Measurements from ENCODE around the gene USP44.

Gene USP44

GRCh38 chr12:95515197-95515596 is 36.1 kb downstream of the USP44 start:
- H3K27ac ChIP-seq (ENCODE audit: low read depth, low read length) = no peak overlapping the region

GRCh38 chr12:95513599-95513998 is 37.7 kb downstream of the USP44 start:
- Histone ChIP-seq H3K27me3 (ENCODE audit: insufficient read depth, low read length, poor library complexity) (no peaks in the 10 kb centered on the region), H4K8ac (ENCODE audit: low read depth, low read length) (no peak overlapping the region), H3K4me2 (ENCODE audit: low read length) (no peak overlapping the region), H3K9ac (ENCODE audit: low read length) (no peak overlapping the region), H3K27ac (ENCODE audit: low read depth, low read length) (no peak overlapping the region), H3K4me1 (ENCODE audit: control insufficient read depth, low read depth, low read length) (peaks cover 3% of the 10 kb centered on the region), H3K79me2 (ENCODE audit: control insufficient read depth, insufficient read depth, low read length) (no peaks in the 10 kb centered on the region), H3K36me3 (ENCODE audit: control insufficient read depth, insufficient read depth, low read length) (peaks cover 3% of the 10 kb centered on the region), H2BK15ac (replicated peaks; ENCODE audit: low read depth) (no peak overlapping the region), H3K23ac (ENCODE audit: low read length) (no peak overlapping the region), H2BK5ac (ENCODE audit: low read length) (no peak overlapping the region), H2AK5ac (ENCODE audit: low read length) (no peak overlapping the region), H3K18ac (ENCODE audit: low read length) (no peak overlapping the region), H2BK120ac (ENCODE audit: low read depth, low read length) (no peak overlapping the region), H4K5ac (ENCODE audit: low read length) (no peak overlapping the region), H3K4ac (ENCODE audit: low read depth, low read length) (no peak overlapping the region), H3K79me1 (ENCODE audit: low read length) (peaks cover 2% of the 10 kb centered on the region), H3K56ac (ENCODE audit: low read length) (no peak overlapping the region), H3K4me3 (ENCODE audit: low read length) (no peak overlapping the region)
- no peak for DNase-seq
- WGBS (ENCODE audit: extremely low coverage, insufficient coverage, low lambda C conversion rate) = no CpG with 5 or more reads among the region's 5 CpGs

More at GRCh38 chr12:95515197-95515596, 36.1 kb downstream of the USP44 start:
- no peaks in the 10 kb centered on the region for H3K27me3 ChIP-seq (ENCODE audit: insufficient read depth, low read length, poor library complexity)
- no peak overlapping the region for H2AK5ac ChIP-seq (ENCODE audit: low read length)
- H3K4me3 ChIP-seq (ENCODE audit: low read length) = no peak overlapping the region
- H2BK5ac ChIP-seq (ENCODE audit: low read length) = no peak overlapping the region
- no peak overlapping the region for H4K8ac ChIP-seq (ENCODE audit: low read depth, low read length)
- no peak overlapping the region for H2BK15ac ChIP-seq (replicated peaks; ENCODE audit: low read depth)
- no peak overlapping the region for H3K18ac ChIP-seq (ENCODE audit: low read length)
- peaks cover 3% of the 10 kb centered on the region for H3K36me3 ChIP-seq (ENCODE audit: control insufficient read depth, insufficient read depth, low read length)
- no CpG with 5 or more reads among the region's 3 CpGs for WGBS (ENCODE audit: extremely low coverage, insufficient coverage, low lambda C conversion rate)
- H3K9ac ChIP-seq (ENCODE audit: low read length) = no peak overlapping the region
- no peak overlapping the region for H3K4me2 ChIP-seq (ENCODE audit: low read length)
- H4K5ac ChIP-seq (ENCODE audit: low read length) = no peak overlapping the region
- DNase-seq = no peak
- H3K23ac ChIP-seq (ENCODE audit: low read length) = no peak overlapping the region
- peaks cover 3% of the 10 kb centered on the region for H3K4me1 ChIP-seq (ENCODE audit: control insufficient read depth, low read depth, low read length)
- H3K56ac ChIP-seq (ENCODE audit: low read length) = no peak overlapping the region
- H3K79me2 ChIP-seq (ENCODE audit: control insufficient read depth, insufficient read depth, low read length) = no peaks in the 10 kb centered on the region
- H3K4ac ChIP-seq (ENCODE audit: low read depth, low read length) = no peak overlapping the region
- no peak overlapping the region for H2BK120ac ChIP-seq (ENCODE audit: low read depth, low read length)
- H3K79me1 ChIP-seq (ENCODE audit: low read length) = peaks cover 2% of the 10 kb centered on the region

- Histone ChIP-seq H3K4me2 (ENCODE audit: low read length) (no peak overlapping the region), H3K4me1 (ENCODE audit: control insufficient read depth, low read depth, low read length) (peaks cover 3% of the 10 kb centered on the region), H3K79me1 (ENCODE audit: low read length) (peaks cover 2% of the 10 kb centered on the region), H2BK5ac (ENCODE audit: low read length) (no peak overlapping the region), H2BK15ac (replicated peaks; ENCODE audit: low read depth) (no peak overlapping the region), H3K27me3 (ENCODE audit: insufficient read depth, low read length, poor library complexity) (no peaks in the 10 kb centered on the region), H3K56ac (ENCODE audit: low read length) (no peak overlapping the region), H4K8ac (ENCODE audit: low read depth, low read length) (no peak overlapping the region), H4K5ac (ENCODE audit: low read length) (no peak overlapping the region), H3K4me3 (ENCODE audit: low read length) (no peak overlapping the region), H3K18ac (ENCODE audit: low read length) (no peak overlapping the region), H3K79me2 (ENCODE audit: control insufficient read depth, insufficient read depth, low read length) (no peaks in the 10 kb centered on the region), H3K23ac (ENCODE audit: low read length) (no peak overlapping the region), H3K36me3 (ENCODE audit: control insufficient read depth, insufficient read depth, low read length) (peaks cover 5% of the 10 kb centered on the region), H2AK5ac (ENCODE audit: low read length) (no peak overlapping the region), H3K27ac (ENCODE audit: low read depth, low read length) (no peak overlapping the region), H3K9ac (ENCODE audit: low read length) (no peak overlapping the region), H3K4ac (ENCODE audit: low read depth, low read length) (no peak overlapping the region), H2BK120ac (ENCODE audit: low read depth, low read length) (no peak overlapping the region)
- DNase-seq = no peak
- WGBS (ENCODE audit: extremely low coverage, insufficient coverage, low lambda C conversion rate) = no CpG with 5 or more reads among the region's 1 CpG
Measured at GRCh38 chr12:95511977-95512376, 39.3 kb downstream of the USP44 start.

- H3K9ac ChIP-seq (ENCODE audit: low read length) = no peak overlapping the region
- H4K8ac ChIP-seq (ENCODE audit: low read depth, low read length) = no peak overlapping the region
- H3K27ac ChIP-seq (ENCODE audit: low read depth, low read length) = no peak overlapping the region
- WGBS (ENCODE audit: extremely low coverage, insufficient coverage, low lambda C conversion rate) = no CpG with 5 or more reads among the region's 3 CpGs
- no peaks in the 10 kb centered on the region for H3K27me3 ChIP-seq (ENCODE audit: insufficient read depth, low read length, poor library complexity)
- H3K4me1 ChIP-seq (ENCODE audit: control insufficient read depth, low read depth, low read length) = peaks cover 3% of the 10 kb centered on the region
- H2BK15ac ChIP-seq (replicated peaks; ENCODE audit: low read depth) = no peak overlapping the region
- no peak overlapping the region for H3K56ac ChIP-seq (ENCODE audit: low read length)
- H3K36me3 ChIP-seq (ENCODE audit: control insufficient read depth, insufficient read depth, low read length) = peaks cover 5% of the 10 kb centered on the region
- no peak overlapping the region for H2BK120ac ChIP-seq (ENCODE audit: low read depth, low read length)
- H3K23ac ChIP-seq (ENCODE audit: low read length) = no peak overlapping the region
- no peak overlapping the region for H3K18ac ChIP-seq (ENCODE audit: low read length)
- no peak for DNase-seq
- H3K79me1 ChIP-seq (ENCODE audit: low read length) = peaks cover 2% of the 10 kb centered on the region
- no peak overlapping the region for H2BK5ac ChIP-seq (ENCODE audit: low read length)
- H3K4me3 ChIP-seq (ENCODE audit: low read length) = no peak overlapping the region
- no peak overlapping the region for H3K4me2 ChIP-seq (ENCODE audit: low read length)
- no peak overlapping the region for H4K5ac ChIP-seq (ENCODE audit: low read length)
- no peak overlapping the region for H3K4ac ChIP-seq (ENCODE audit: low read depth, low read length)
- H3K79me2 ChIP-seq (ENCODE audit: control insufficient read depth, insufficient read depth, low read length) = no peaks in the 10 kb centered on the region
- no peak overlapping the region for H2AK5ac ChIP-seq (ENCODE audit: low read length)
Measured at GRCh38 chr12:95509300-95509699, 42.0 kb downstream of the USP44 start.

- Histone ChIP-seq H3K56ac (ENCODE audit: low read length) (no peak overlapping the region), H3K4me3 (ENCODE audit: low read length) (no peak overlapping the region), H3K23ac (ENCODE audit: low read length) (no peak overlapping the region), H2AK5ac (ENCODE audit: low read length) (no peak overlapping the region), H3K79me1 (ENCODE audit: low read length) (peaks cover 6% of the 10 kb centered on the region), H3K4me1 (ENCODE audit: control insufficient read depth, low read depth, low read length) (peaks cover 2% of the 10 kb centered on the region), H3K4me2 (ENCODE audit: low read length) (no peak overlapping the region), H2BK15ac (replicated peaks; ENCODE audit: low read depth) (no peak overlapping the region), H4K8ac (ENCODE audit: low read depth, low read length) (no peak overlapping the region), H3K79me2 (ENCODE audit: control insufficient read depth, insufficient read depth, low read length) (peaks cover 3% of the 10 kb centered on the region), H2BK120ac (ENCODE audit: low read depth, low read length) (no peak overlapping the region), H3K18ac (ENCODE audit: low read length) (no peak overlapping the region), H2BK5ac (ENCODE audit: low read length) (no peak overlapping the region), H3K36me3 (ENCODE audit: control insufficient read depth, insufficient read depth, low read length) (peaks cover 7% of the 10 kb centered on the region), H3K27ac (ENCODE audit: low read depth, low read length) (no peak overlapping the region), H3K9ac (ENCODE audit: low read length) (no peak overlapping the region), H4K5ac (ENCODE audit: low read length) (no peak overlapping the region), H3K27me3 (ENCODE audit: insufficient read depth, low read length, poor library complexity) (no peaks in the 10 kb centered on the region), H3K4ac (ENCODE audit: low read depth, low read length) (no peak overlapping the region)
- no peak for DNase-seq
- no CpG with 5 or more reads among the region's 10 CpGs for WGBS (ENCODE audit: extremely low coverage, insufficient coverage, low lambda C conversion rate)
Measured at GRCh38 chr12:95506707-95507523, 44.4 kb downstream of the USP44 start.

- H3K23ac ChIP-seq (ENCODE audit: low read length) = no peak overlapping the region
- no peaks in the 10 kb centered on the region for H3K27me3 ChIP-seq (ENCODE audit: insufficient read depth, low read length, poor library complexity)
- H3K56ac ChIP-seq (ENCODE audit: low read length) = no peak overlapping the region
- WGBS (ENCODE audit: extremely low coverage, insufficient coverage, low lambda C conversion rate) = no CpG with 5 or more reads among the region's 5 CpGs
- H2BK15ac ChIP-seq (replicated peaks; ENCODE audit: low read depth) = no peak overlapping the region
- no peaks in the 10 kb centered on the region for H3K4me1 ChIP-seq (ENCODE audit: control insufficient read depth, low read depth, low read length)
- no peak overlapping the region for H3K18ac ChIP-seq (ENCODE audit: low read length)
- H3K79me2 ChIP-seq (ENCODE audit: control insufficient read depth, insufficient read depth, low read length) = peaks cover 3% of the 10 kb centered on the region
- H3K9ac ChIP-seq (ENCODE audit: low read length) = no peak overlapping the region
- H3K79me1 ChIP-seq (ENCODE audit: low read length) = peaks cover 4% of the 10 kb centered on the region
- no peak overlapping the region for H3K27ac ChIP-seq (ENCODE audit: low read depth, low read length)
- H2AK5ac ChIP-seq (ENCODE audit: low read length) = no peak overlapping the region
- DNase-seq = peak; percentile 16
- peaks cover 7% of the 10 kb centered on the region for H3K36me3 ChIP-seq (ENCODE audit: control insufficient read depth, insufficient read depth, low read length)
- H4K5ac ChIP-seq (ENCODE audit: low read length) = no peak overlapping the region
- H3K4me2 ChIP-seq (ENCODE audit: low read length) = no peak overlapping the region
- no peak overlapping the region for H3K4ac ChIP-seq (ENCODE audit: low read depth, low read length)
- no peak overlapping the region for H2BK5ac ChIP-seq (ENCODE audit: low read length)
- H3K4me3 ChIP-seq (ENCODE audit: low read length) = no peak overlapping the region
- no peak overlapping the region for H4K8ac ChIP-seq (ENCODE audit: low read depth, low read length)
- H2BK120ac ChIP-seq (ENCODE audit: low read depth, low read length) = no peak overlapping the region
Measured at GRCh38 chr12:95505039-95505438, 46.2 kb downstream of the USP44 start.
